ENCODE measurements around the gene MRPL49. TPM values are rescaled to one million over a fixed set of nuclear protein-coding genes. Genes with fewer than 3 reads are reported as not detected.

MRPL49 gene
- total and polyA plus RNA-seq, 9 of the 15 experiments (the other 6 are each of a cell fraction or from before 2014, with no cell fraction given) = 74.3 to 132 (median 91.2) TPM

DNA sequence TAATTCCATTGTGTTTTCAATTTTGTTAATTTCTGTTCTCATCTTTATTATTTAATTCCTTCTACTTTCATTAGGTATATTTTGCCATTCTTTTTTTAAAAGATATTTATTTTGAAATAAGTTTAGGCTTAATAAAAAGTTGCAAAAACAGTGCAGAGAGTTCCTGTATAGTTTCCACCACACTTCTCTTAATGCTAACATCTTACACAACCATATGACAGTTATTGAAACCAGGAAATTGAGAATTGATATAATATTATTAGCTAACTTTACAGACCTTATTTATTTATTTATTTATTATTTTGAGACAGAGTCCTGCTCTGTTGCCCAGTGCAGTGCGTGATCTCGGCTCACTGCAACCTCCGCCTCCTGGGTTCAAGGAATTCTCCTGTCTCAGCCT, 34.1 kb downstream of the MRPL49 start:
- H3K4me2 ChIP-seq (ENCODE audit: insufficient read depth, low read length) = no peak overlapping the region
- no peak for DNase-seq (ENCODE audit: extremely low read depth in 1 of 4, low spot score in 3 of 4)
- ChIA-PET POLR2A (interaction anchor here (2.1 to 5.4 kb wide), 2 partner anchors 9 to 14 kb away, joined by 5 to 39 read pairs; partner anchors contain the start of gene SPDYC), CTCF (ENCODE audit: low intra/inter-chr PET ratio) (no interaction called here)
- intact Hi-C loops (cut with micrococcal nuclease) (no loop called here), in situ Hi-C loops (cut with MboI) (no loop called here)
- no peaks in the 10 kb centered on the region for H3K79me2 ChIP-seq (ENCODE audit: control insufficient read depth, insufficient read depth, low read length)
- H3K9me1 ChIP-seq (ENCODE audit: control insufficient read depth, insufficient read depth, low read length) = no peaks in the 10 kb centered on the region
- H3K27ac ChIP-seq (ENCODE audit: extremely low read depth, low read depth, low read length) = no peak overlapping the region
- H2AFZ ChIP-seq (ENCODE audit: low read depth, low read length) = no peak overlapping the region
- H3K9me3 ChIP-seq (replicated peaks; ENCODE audit: control insufficient read depth, insufficient read depth, low read depth, low read length) = no peaks in the 10 kb centered on the region
- whole genome bisulfite sequencing (ENCODE audit: insufficient coverage, low coverage, missing lambda C conversion rate) = 96% methylated on average over 3 of the region's 3 CpGs
- no peak for FAIRE-seq
- H3K4me3 ChIP-seq = no peak overlapping the region
- no peaks in the 10 kb centered on the region for H3K36me3 ChIP-seq (ENCODE audit: control insufficient read depth, insufficient read depth, low read length)
- H3K9ac ChIP-seq (ENCODE audit: insufficient read depth in 1 of 2, low read depth in 2 of 2, low read length in 2 of 2) = no peak overlapping the region
- no peak for ATAC-seq
- no peaks in the 10 kb centered on the region for H4K20me1 ChIP-seq (replicated peaks; ENCODE audit: control insufficient read depth, insufficient read depth, low read length)
- TF ChIP-seq SRSF7 (optimal IDR thresholded peaks at IDR 0.05; ENCODE audit: low read depth, low read length) (no peak), ZNF586 (CRISPR knock-in tag; conservative IDR thresholded peaks at IDR 0.05) (no peak), DMBX1 (CRISPR knock-in tag; IDR thresholded peaks at IDR 0.05; ENCODE audit: borderline replicate concordance) (no peak), MED1 (CRISPR knock-in tag; IDR thresholded peaks at IDR 0.05; ENCODE audit: borderline replicate concordance) (no peak), TCF7L2 (IDR thresholded peaks at IDR 0.05; ENCODE audit: low read depth, low read length) (no peak), ATF1 (CRISPR knock-in tag; IDR thresholded peaks at IDR 0.05) (no peak), ATF1 (tag; IDR thresholded peaks at IDR 0.05) (no peak), NFE2L1 (tag; IDR thresholded peaks at IDR 0.05; ENCODE audit: borderline replicate concordance, low read depth) (no peak)
- TF ChIP-seq, protein P1, sequence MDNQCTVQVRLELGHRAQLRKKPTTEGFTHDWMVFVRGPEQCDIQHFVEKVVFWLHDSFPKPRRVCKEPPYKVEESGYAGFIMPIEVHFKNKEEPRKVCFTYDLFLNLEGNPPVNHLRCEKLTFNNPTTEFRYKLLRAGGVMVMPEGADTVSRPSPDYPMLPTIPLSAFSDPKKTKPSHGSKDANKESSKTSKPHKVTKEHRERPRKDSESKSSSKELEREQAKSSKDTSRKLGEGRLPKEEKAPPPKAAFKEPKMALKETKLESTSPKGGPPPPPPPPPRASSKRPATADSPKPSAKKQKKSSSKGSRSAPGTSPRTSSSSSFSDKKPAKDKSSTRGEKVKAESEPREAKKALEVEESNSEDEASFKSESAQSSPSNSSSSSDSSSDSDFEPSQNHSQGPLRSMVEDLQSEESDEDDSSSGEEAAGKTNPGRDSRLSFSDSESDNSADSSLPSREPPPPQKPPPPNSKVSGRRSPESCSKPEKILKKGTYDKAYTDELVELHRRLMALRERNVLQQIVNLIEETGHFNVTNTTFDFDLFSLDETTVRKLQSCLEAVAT (IDR thresholded peaks at IDR 0.05) = no peak
- TF ChIP-seq, protein P2, sequence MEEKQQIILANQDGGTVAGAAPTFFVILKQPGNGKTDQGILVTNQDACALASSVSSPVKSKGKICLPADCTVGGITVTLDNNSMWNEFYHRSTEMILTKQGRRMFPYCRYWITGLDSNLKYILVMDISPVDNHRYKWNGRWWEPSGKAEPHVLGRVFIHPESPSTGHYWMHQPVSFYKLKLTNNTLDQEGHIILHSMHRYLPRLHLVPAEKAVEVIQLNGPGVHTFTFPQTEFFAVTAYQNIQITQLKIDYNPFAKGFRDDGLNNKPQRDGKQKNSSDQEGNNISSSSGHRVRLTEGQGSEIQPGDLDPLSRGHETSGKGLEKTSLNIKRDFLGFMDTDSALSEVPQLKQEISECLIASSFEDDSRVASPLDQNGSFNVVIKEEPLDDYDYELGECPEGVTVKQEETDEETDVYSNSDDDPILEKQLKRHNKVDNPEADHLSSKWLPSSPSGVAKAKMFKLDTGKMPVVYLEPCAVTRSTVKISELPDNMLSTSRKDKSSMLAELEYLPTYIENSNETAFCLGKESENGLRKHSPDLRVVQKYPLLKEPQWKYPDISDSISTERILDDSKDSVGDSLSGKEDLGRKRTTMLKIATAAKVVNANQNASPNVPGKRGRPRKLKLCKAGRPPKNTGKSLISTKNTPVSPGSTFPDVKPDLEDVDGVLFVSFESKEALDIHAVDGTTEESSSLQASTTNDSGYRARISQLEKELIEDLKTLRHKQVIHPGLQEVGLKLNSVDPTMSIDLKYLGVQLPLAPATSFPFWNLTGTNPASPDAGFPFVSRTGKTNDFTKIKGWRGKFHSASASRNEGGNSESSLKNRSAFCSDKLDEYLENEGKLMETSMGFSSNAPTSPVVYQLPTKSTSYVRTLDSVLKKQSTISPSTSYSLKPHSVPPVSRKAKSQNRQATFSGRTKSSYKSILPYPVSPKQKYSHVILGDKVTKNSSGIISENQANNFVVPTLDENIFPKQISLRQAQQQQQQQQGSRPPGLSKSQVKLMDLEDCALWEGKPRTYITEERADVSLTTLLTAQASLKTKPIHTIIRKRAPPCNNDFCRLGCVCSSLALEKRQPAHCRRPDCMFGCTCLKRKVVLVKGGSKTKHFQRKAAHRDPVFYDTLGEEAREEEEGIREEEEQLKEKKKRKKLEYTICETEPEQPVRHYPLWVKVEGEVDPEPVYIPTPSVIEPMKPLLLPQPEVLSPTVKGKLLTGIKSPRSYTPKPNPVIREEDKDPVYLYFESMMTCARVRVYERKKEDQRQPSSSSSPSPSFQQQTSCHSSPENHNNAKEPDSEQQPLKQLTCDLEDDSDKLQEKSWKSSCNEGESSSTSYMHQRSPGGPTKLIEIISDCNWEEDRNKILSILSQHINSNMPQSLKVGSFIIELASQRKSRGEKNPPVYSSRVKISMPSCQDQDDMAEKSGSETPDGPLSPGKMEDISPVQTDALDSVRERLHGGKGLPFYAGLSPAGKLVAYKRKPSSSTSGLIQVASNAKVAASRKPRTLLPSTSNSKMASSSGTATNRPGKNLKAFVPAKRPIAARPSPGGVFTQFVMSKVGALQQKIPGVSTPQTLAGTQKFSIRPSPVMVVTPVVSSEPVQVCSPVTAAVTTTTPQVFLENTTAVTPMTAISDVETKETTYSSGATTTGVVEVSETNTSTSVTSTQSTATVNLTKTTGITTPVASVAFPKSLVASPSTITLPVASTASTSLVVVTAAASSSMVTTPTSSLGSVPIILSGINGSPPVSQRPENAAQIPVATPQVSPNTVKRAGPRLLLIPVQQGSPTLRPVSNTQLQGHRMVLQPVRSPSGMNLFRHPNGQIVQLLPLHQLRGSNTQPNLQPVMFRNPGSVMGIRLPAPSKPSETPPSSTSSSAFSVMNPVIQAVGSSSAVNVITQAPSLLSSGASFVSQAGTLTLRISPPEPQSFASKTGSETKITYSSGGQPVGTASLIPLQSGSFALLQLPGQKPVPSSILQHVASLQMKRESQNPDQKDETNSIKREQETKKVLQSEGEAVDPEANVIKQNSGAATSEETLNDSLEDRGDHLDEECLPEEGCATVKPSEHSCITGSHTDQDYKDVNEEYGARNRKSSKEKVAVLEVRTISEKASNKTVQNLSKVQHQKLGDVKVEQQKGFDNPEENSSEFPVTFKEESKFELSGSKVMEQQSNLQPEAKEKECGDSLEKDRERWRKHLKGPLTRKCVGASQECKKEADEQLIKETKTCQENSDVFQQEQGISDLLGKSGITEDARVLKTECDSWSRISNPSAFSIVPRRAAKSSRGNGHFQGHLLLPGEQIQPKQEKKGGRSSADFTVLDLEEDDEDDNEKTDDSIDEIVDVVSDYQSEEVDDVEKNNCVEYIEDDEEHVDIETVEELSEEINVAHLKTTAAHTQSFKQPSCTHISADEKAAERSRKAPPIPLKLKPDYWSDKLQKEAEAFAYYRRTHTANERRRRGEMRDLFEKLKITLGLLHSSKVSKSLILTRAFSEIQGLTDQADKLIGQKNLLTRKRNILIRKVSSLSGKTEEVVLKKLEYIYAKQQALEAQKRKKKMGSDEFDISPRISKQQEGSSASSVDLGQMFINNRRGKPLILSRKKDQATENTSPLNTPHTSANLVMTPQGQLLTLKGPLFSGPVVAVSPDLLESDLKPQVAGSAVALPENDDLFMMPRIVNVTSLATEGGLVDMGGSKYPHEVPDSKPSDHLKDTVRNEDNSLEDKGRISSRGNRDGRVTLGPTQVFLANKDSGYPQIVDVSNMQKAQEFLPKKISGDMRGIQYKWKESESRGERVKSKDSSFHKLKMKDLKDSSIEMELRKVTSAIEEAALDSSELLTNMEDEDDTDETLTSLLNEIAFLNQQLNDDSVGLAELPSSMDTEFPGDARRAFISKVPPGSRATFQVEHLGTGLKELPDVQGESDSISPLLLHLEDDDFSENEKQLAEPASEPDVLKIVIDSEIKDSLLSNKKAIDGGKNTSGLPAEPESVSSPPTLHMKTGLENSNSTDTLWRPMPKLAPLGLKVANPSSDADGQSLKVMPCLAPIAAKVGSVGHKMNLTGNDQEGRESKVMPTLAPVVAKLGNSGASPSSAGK (IDR thresholded peaks at IDR 0.05) = no peak
- peaks cover 8 to 11% of the 10 kb centered on the region in 2 experiments for H3K4me1 ChIP-seq (replicated peaks in 1 of 2; ENCODE audit: control insufficient read depth in 2 of 2, insufficient read depth in 2 of 2, low read length in 2 of 2)
- H3K27me3 ChIP-seq (ENCODE audit: control insufficient read depth in 2 of 2, insufficient read depth in 2 of 2, low read length in 2 of 2) = no peaks in the 10 kb centered on the region
- no TSS peak for BruUV-seq (replicated peaks)
